K562 (cell line): ENCODE measurements around the gene PALS1. TPM values are rescaled to one million over a fixed set of nuclear protein-coding genes. Genes with fewer than 3 reads are reported as not detected.
A peak's percentile ranks its signal among the peaks of the same experiment; 100 is the strongest.

Experiments used
- BCOR ChIP-seq: fragments of 450-650 bp; IDR thresholded peaks from 2 replicates; pipeline ENCODE4 v1.6.1; 2016
- CHD1 ChIP-seq: fragments of 200-600 bp; sonication (generic); IDR thresholded peaks from one replicate; pipeline ENCODE4 v1.6.1; 2012; ENCODE audit warnings: mild to moderate bottlenecking, moderate library complexity, low read length, inconsistent platforms
- KAT7 ChIP-seq: sonication (generic); formaldehyde crosslinking; IDR thresholded peaks from 2 replicates; pipeline ENCODE4 v1.8.0; 2022; ENCODE audit warnings: missing genetic modification reagents, mild to moderate bottlenecking, borderline replicate concordance
- KLF6 ChIP-seq: fragments of 250-450 bp; sonication (Bioruptor Pico); IDR thresholded peaks from 2 replicates; pipeline ENCODE4 v1.4.0; 2020; ENCODE audit warnings: mild to moderate bottlenecking, moderate library complexity, borderline replicate concordance
- MAZ ChIP-seq, 2 experiments: fragments of 450-650 bp in 1 of 2; sonication (generic) in 1 of 2; formaldehyde crosslinking; IDR thresholded peaks in 1 of 2; conservative IDR thresholded peaks in 1 of 2; 2 replicates each; pipeline versions ENCODE4 v1.4.0 to v1.5.0; 2020; ENCODE audit warnings: mild to moderate bottlenecking in 1 of 2, missing genetic modification reagents in 1 of 2
- PRPF4 ChIP-seq: fragments of 200-400 bp; formaldehyde crosslinking; IDR thresholded peaks from one replicate; pipeline ENCODE4 v1.6.1; 2017; ENCODE audit warnings: low read length, low read depth, mild to moderate bottlenecking; ENCODE audit not compliant: insufficient read depth, poor library complexity, severe bottlenecking
- RB1 ChIP-seq: fragments of 450-650 bp; IDR thresholded peaks from 2 replicates; pipeline ENCODE4 v1.6.1; 2017; ENCODE audit warnings: low read depth, mild to moderate bottlenecking
- RBFOX2 ChIP-seq: fragments of 200-400 bp; formaldehyde crosslinking; IDR thresholded peaks from 2 replicates; pipeline ENCODE4 v1.6.1; 2017; ENCODE audit warnings: low read depth, mild to moderate bottlenecking, low read length, moderate library complexity
- RCOR1 ChIP-seq, 2 experiments: IDR thresholded peaks; 2 replicates each; pipeline ENCODE4 v1.6.1; 2012; ENCODE audit warnings: low read depth in 2 of 2, low read length in 2 of 2, borderline replicate concordance in 1 of 2, improper control_type of control experiment in 1 of 2
- SMARCA5 ChIP-seq: fragments of 450-650 bp; IDR thresholded peaks from 2 replicates; pipeline ENCODE4 v1.6.1; 2016
- SOX6 ChIP-seq: fragments of 450-650 bp; IDR thresholded peaks from 2 replicates; pipeline ENCODE4 v1.6.1; 2014; ENCODE audit warnings: mild to moderate bottlenecking
- TAF7 ChIP-seq: fragments of 450-650 bp; IDR thresholded peaks from 2 replicates; pipeline ENCODE4 v1.6.1; 2016; ENCODE audit warnings: missing genetic modification characterization, missing compliant biosample characterization
- ZBED1 ChIP-seq: IDR thresholded peaks from 2 replicates; pipeline ENCODE4 v1.6.1; 2014
- ZFX ChIP-seq: sonication (generic); formaldehyde crosslinking; IDR thresholded peaks from 2 replicates; pipeline ENCODE4 v1.8.0; 2022; ENCODE audit warnings: mild to moderate bottlenecking, missing genetic modification reagents, moderate library complexity
- ZNF217 ChIP-seq: sonication (generic); formaldehyde crosslinking; IDR thresholded peaks from 2 replicates; pipeline ENCODE4 v1.8.0; 2022; ENCODE audit warnings: mild to moderate bottlenecking, missing genetic modification reagents
- polyA plus RNA-seq, 8 experiments: library from polyadenylated mRNA; depleted of rRNA in 4 of 8; stranded (reverse) in 5 of 8; unstranded in 3 of 8; fragments of >200 nt; fragmentation: Nextera tagmentation in 2 of 8; fragmentation: Illumina TruSeq in 1 of 8; extraction: Ambion mirVana in 2 of 8; extraction: Trizol in 1 of 8; gene quantifications; 2 replicates each; pipeline versions ENCODE4 v1.2.1 to v1.2.3, GENCODE V29; 2011 to 2014; ENCODE audit warnings: inconsistent platforms in 1 of 8, missing spikeins in 1 of 8
- total RNA-seq, 7 experiments: library from RNA; depleted of rRNA in 6 of 7; stranded (reverse); fragments of >200 nt in 6 of 7; fragmentation: Illumina TruSeq in 2 of 7; extraction: Trizol in 2 of 7; gene quantifications; 2 replicates each; pipeline versions ENCODE4 v1.2.1 to v1.2.3, GENCODE V29; 2011 to 2021; ENCODE audit warnings: low replicate concordance in 1 of 7
- TF ChIP-seq, protein P1 (sequence below): sonication (generic); formaldehyde crosslinking; IDR thresholded peaks from 2 replicates; pipeline ENCODE4 v1.8.0; 2022; ENCODE audit warnings: mild to moderate bottlenecking, missing genetic modification reagents
- TF ChIP-seq, protein P2 (sequence below): sonication (generic); formaldehyde crosslinking; IDR thresholded peaks from 2 replicates; pipeline ENCODE4 v1.8.0; 2022; ENCODE audit warnings: missing genetic modification reagents, mild to moderate bottlenecking, moderate library complexity, borderline replicate concordance

The PALS1 gene
- total and polyA plus RNA-seq, 9 of the 15 experiments (the other 6 are each of a cell fraction or from before 2014, with no cell fraction given), result 4.1 to 9.9 (median 7.2) TPM

DNA sequence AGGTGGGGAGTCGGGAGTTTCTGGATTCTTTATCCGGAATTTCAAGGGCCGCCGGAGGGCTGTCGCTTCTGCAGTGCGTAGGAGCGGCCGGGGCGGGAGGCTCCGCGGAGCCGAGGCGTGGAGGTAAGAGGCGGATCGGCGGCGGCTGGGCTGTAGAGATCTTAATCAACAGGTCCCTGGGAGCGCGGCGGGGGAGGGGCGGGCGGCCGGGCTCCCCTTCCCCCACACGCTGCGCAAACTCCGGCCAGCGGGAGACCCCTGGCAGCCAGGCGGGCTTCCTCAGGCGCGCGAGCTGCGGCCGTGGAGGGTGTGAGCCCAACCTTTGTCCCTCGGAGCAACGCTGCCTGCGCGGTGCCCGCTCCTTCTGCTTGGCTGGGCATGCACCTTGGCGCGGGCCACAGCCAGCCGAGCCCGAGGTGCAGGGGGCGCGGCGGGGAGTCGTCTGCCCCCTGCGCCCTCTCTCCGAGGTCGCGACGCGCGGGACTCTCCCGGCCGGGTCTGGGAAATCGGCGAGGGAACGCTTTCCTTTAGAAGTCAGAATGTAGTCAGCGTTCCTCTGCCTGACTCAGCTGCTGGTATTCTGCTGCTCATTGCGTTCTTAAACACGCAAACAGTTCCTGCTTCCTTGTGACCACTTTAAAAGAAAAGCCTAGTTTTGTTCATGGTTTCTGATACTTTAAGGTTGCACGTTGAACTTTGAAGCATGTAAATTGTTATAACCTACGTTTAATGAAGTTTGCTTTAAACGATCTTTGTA, at the start of gene PALS1 (continued):
- TF ChIP-seq, protein P1, sequence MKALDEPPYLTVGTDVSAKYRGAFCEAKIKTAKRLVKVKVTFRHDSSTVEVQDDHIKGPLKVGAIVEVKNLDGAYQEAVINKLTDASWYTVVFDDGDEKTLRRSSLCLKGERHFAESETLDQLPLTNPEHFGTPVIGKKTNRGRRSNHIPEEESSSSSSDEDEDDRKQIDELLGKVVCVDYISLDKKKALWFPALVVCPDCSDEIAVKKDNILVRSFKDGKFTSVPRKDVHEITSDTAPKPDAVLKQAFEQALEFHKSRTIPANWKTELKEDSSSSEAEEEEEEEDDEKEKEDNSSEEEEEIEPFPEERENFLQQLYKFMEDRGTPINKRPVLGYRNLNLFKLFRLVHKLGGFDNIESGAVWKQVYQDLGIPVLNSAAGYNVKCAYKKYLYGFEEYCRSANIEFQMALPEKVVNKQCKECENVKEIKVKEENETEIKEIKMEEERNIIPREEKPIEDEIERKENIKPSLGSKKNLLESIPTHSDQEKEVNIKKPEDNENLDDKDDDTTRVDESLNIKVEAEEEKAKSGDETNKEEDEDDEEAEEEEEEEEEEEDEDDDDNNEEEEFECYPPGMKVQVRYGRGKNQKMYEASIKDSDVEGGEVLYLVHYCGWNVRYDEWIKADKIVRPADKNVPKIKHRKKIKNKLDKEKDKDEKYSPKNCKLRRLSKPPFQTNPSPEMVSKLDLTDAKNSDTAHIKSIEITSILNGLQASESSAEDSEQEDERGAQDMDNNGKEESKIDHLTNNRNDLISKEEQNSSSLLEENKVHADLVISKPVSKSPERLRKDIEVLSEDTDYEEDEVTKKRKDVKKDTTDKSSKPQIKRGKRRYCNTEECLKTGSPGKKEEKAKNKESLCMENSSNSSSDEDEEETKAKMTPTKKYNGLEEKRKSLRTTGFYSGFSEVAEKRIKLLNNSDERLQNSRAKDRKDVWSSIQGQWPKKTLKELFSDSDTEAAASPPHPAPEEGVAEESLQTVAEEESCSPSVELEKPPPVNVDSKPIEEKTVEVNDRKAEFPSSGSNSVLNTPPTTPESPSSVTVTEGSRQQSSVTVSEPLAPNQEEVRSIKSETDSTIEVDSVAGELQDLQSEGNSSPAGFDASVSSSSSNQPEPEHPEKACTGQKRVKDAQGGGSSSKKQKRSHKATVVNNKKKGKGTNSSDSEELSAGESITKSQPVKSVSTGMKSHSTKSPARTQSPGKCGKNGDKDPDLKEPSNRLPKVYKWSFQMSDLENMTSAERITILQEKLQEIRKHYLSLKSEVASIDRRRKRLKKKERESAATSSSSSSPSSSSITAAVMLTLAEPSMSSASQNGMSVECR (CRISPR knock-in tag), result peak; percentile 13; the same call in 1 of the 2 replicates
- peak; percentile 45; the same call in 1 of the 2 replicates for TF ChIP-seq RB1
- peak; percentile 91 for TF ChIP-seq PRPF4
- TF ChIP-seq RBFOX2, result peak; percentile 78
- TF ChIP-seq, protein P2, sequence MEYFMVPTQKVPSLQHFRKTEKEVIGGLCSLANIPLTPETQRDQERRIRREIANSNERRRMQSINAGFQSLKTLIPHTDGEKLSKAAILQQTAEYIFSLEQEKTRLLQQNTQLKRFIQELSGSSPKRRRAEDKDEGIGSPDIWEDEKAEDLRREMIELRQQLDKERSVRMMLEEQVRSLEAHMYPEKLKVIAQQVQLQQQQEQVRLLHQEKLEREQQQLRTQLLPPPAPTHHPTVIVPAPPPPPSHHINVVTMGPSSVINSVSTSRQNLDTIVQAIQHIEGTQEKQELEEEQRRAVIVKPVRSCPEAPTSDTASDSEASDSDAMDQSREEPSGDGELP, result peak; percentile 64; the same call in 1 of the 2 replicates
- peak; percentile 71; the same call in 1 of the 2 replicates for TF ChIP-seq KAT7
- no peak for TF ChIP-seq SMARCA5
- TF ChIP-seq SOX6, result no peak
- TF ChIP-seq RCOR1 (IDR thresholded peaks at IDR 0.05; ENCODE audit: borderline replicate concordance in 1 of 2, low read depth in 2 of 2, low read length in 2 of 2), result peak in 1 of 2 experiments; percentile 4; a peak in 1 of 4 replicates
- peak; percentile 65 for TF ChIP-seq ZFX
- TF ChIP-seq ZNF217 (CRISPR knock-in tag), result no peak
- TF ChIP-seq BCOR, result 0 out of 2 replicates have a peak, but pooled peaks have one; percentile 8
- peak; percentile 60 to 67; a peak in 3 of 4 replicates for TF ChIP-seq MAZ (CRISPR knock-in tag; conservative IDR thresholded peaks at IDR 0.05 in 1 of 2, IDR thresholded peaks at IDR 0.05 in 1 of 2)
- peak; percentile 83 for TF ChIP-seq CHD1
- no peak for TF ChIP-seq TAF7
- no peak for TF ChIP-seq KLF6 (CRISPR knock-in tag)
- no peak for TF ChIP-seq ZBED1
